Coronary artery (tissue), 2 donors: ENCODE data around the gene CLNK.
"Not testable (repeated sequence)": the region's sequence is repeated elsewhere in the genome, so short reads cannot be mapped to it uniquely, and the experiment has no call there.

ENCODE experiments used
- DNase-seq: peaks from one replicate; pipeline ENCODE4 v3.0.0-alpha.2; 2017; ENCODE audit warnings: low spot score
- H3K27ac ChIP-seq, 2 donors: fragments of 200-600 bp; sonication (generic); one replicate each; pipeline ENCODE4 v1.5.1; 2016 to 2019
- H3K4me3 ChIP-seq: fragments of 200-600 bp; sonication (generic); 2 replicates; pipeline ENCODE4 v1.5.1; 2016; ENCODE audit warnings: mild to moderate bottlenecking, moderate library complexity
- TF ChIP-seq, protein P1 (sequence below): fragments of 200-600 bp; sonication (generic); IDR thresholded peaks from one replicate; pipeline ENCODE4 v1.5.1; 2019; ENCODE audit warnings: antibody characterized with exemption

Gene CLNK

GRCh38 chr4:10577018-10577417 is 107.5 kb downstream of the CLNK start:
- H3K27ac ChIP-seq = no peak overlapping the region
- TF ChIP-seq, protein P1, sequence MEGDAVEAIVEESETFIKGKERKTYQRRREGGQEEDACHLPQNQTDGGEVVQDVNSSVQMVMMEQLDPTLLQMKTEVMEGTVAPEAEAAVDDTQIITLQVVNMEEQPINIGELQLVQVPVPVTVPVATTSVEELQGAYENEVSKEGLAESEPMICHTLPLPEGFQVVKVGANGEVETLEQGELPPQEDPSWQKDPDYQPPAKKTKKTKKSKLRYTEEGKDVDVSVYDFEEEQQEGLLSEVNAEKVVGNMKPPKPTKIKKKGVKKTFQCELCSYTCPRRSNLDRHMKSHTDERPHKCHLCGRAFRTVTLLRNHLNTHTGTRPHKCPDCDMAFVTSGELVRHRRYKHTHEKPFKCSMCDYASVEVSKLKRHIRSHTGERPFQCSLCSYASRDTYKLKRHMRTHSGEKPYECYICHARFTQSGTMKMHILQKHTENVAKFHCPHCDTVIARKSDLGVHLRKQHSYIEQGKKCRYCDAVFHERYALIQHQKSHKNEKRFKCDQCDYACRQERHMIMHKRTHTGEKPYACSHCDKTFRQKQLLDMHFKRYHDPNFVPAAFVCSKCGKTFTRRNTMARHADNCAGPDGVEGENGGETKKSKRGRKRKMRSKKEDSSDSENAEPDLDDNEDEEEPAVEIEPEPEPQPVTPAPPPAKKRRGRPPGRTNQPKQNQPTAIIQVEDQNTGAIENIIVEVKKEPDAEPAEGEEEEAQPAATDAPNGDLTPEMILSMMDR = no peak
- no peak for DNase-seq
- H3K4me3 ChIP-seq = no peak overlapping the region

GRCh38 chr4:10576236-10576635 is 108.3 kb downstream of the CLNK start:
- H3K4me3 ChIP-seq = no peak overlapping the region
- no peak for DNase-seq
- TF ChIP-seq, protein P1 = no peak
- H3K27ac ChIP-seq = no peak overlapping the region

DNA sequence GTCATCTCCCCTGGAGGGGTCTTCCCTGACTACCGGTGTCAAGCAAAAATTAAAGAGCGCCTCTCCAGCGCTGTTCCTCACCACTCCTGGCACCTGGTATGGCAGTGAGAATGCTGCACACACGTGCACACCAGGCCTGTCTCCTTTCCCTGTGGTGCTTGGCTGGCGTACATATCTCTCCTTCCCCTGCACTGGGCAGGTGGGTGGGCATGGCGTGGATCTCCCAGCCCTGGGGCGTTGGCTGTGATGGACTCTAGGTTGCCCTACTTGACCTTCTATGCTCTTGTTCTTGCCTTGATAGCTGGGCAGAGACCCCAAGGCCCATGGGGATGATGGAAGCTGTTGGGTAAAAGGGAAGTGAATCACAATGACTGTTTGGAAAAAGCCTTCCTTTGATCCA is 109.2 kb downstream of the CLNK start:
- no peak for DNase-seq

DNA sequence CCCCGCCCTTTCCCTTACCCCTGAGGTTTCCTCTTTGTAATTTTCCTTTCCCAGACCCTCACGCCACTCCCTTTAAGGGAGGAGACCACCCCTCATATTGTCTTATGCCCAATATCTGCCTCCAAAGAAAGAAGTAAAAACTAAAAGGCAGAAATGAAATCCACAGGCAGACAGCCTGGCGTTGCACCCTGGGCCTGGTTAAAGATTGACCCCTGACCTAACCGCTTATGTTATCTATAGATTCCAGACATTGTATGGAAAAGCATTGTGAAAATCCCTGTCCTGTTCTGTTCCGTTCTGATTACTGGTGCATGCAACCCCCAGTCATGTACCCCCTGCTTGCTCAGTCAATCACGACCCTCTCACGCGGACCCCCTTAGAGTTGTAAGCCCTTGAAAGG is 110.0 kb downstream of the CLNK start:
- H3K27ac ChIP-seq, DNase-seq, H3K4me3 ChIP-seq: not testable (repeated sequence)

More for the DNA sequence above, 109.2 kb downstream of the CLNK start:
- Histone ChIP-seq H3K27ac (no peak overlapping the region), H3K4me3 (no peak overlapping the region)
- TF ChIP-seq, protein P1 = no peak

GRCh38 chr4:10571909-10572308 is 112.7 kb downstream of the CLNK start:
- Histone ChIP-seq H3K4me3 (no peak overlapping the region), H3K27ac (no peak overlapping the region)
- TF ChIP-seq, protein P1 = no peak
- no peak for DNase-seq

DNA sequence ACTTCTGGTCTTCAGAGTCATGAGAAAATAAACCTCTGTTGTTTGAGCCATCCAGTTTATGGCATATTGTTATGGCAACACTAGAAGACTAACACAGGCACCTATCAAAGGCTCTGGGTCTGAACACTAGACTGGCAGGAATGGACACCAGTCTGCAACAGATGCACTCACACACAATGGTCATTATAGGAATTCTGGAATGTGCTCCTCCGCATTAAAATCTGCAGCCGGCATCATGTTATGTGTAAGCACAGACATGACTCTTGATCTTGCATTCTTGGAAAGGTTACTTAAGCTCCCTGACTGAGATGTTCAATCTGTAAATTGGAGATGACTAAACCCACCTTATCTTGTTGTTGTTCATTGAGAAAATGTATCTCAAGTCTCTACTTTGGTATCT is 115.1 kb downstream of the CLNK start:
- no peak overlapping the region for H3K4me3 ChIP-seq
- DNase-seq = no peak
- TF ChIP-seq, protein P1 = no peak
- H3K27ac ChIP-seq = no peak overlapping the region

DNA sequence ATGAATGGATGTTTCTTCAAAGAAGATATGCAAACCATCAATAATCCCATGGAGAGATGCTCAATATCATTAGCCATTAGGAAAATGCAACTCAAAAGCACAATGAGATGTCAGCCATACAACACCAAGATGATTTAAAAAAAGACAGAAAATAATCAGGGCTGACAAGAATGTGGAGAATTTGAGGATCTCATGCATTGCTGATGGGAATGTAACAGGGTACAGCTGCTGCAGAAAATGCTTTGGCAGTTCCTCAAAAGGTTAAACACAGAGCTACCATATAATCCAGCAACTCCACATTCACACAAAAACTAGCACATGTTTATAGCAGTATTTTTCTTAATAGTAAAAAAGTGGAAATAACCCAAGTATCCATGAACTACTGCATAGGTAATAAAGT is 116.8 kb downstream of the CLNK start:
- TF ChIP-seq, protein P1 = no peak
- no peak overlapping the region for H3K27ac ChIP-seq
- no peak for DNase-seq
- no peak overlapping the region for H3K4me3 ChIP-seq

- Histone ChIP-seq H3K27ac (no peak overlapping the region), H3K4me3 (no peak overlapping the region)
- TF ChIP-seq, protein P1 = no peak
- DNase-seq = no peak
Measured at GRCh38 chr4:10565166-10565780, 119.3 kb downstream of the CLNK start.
